IMR-90 (cell line): ENCODE data around the gene FSTL5.
A peak's percentile ranks its signal among the peaks of the same experiment; 100 is the strongest.

ENCODE experiments used
- CEBPB ChIP-seq: IDR thresholded peaks from 2 replicates; pipeline ENCODE4 v1.6.1; 2012; ENCODE audit warnings: low read depth, low read length, improper control_type of control experiment
- CTCF ChIP-seq: conservative IDR thresholded peaks from 2 replicates; pipeline ENCODE4 v1.5.1; 2012; ENCODE audit warnings: mild to moderate bottlenecking, low read depth, low read length, improper control_type of control experiment
- FOS ChIP-seq: fragments of 150-350 bp; IDR thresholded peaks from 2 replicates; pipeline ENCODE4 v1.6.1; 2016; ENCODE audit warnings: low read depth, low read length
- MAFK ChIP-seq: IDR thresholded peaks from 2 replicates; pipeline ENCODE4 v1.6.1; 2012; ENCODE audit warnings: low read depth, low read length, improper control_type of control experiment
- MAZ ChIP-seq: IDR thresholded peaks from 2 replicates; pipeline ENCODE4 v1.6.1; 2012; ENCODE audit warnings: low read depth, mild to moderate bottlenecking, low read length, improper control_type of control experiment, moderate library complexity, borderline replicate concordance
- MXI1 ChIP-seq: IDR thresholded peaks from 2 replicates; pipeline ENCODE4 v1.6.1; 2012; ENCODE audit warnings: low read depth, mild to moderate bottlenecking, low read length, moderate library complexity, borderline replicate concordance
- POLR2A ChIP-seq: IDR thresholded peaks from 2 replicates; pipeline ENCODE4 v1.6.1; 2012; ENCODE audit warnings: mild to moderate bottlenecking, low read depth, low read length
- RAD21 ChIP-seq: IDR thresholded peaks from 2 replicates; pipeline ENCODE4 v1.6.1; 2012; ENCODE audit warnings: low read length, improper control_type of control experiment
- RCOR1 ChIP-seq: IDR thresholded peaks from 2 replicates; pipeline ENCODE4 v1.6.1; 2012; ENCODE audit warnings: mild to moderate bottlenecking, low read length, improper control_type of control experiment; ENCODE audit not compliant: insufficient replicate concordance
- RFX5 ChIP-seq: IDR thresholded peaks from 2 replicates; pipeline ENCODE4 v1.8.0; 2012; ENCODE audit warnings: low read depth, mild to moderate bottlenecking, low read length, moderate library complexity
- TF ChIP-seq, protein P1 (sequence below): fragments of 150-350 bp; IDR thresholded peaks from 2 replicates; pipeline ENCODE4 v1.6.1; 2016; ENCODE audit warnings: low read depth, mild to moderate bottlenecking, low read length, moderate library complexity, borderline replicate concordance

DNA sequence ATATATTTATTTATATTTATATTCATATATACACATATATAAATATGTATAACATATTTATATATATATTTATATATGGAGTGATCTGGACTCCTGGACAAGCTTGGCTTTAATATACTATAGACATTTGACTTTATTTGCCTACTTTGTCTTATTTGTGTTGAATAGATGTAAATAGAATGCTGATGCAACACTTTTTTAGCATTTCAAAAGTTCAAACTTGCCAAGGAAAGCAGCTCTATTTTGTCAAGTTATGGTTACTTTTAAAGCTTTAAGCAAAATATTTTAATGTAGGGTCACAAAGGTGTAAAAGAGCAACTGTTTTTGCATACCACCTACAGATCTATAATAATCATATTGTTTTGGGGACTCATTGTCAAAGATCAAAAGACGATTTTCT, 61.1 kb downstream of the FSTL5 start:
- TF ChIP-seq CTCF (no peak), POLR2A (no peak), RAD21 (no peak), MAFK (peak; percentile 64), RFX5 (no peak), RCOR1 (no peak), MAZ (no peak), MXI1 (no peak), CEBPB (no peak), FOS (no peak)
- TF ChIP-seq, protein P1, sequence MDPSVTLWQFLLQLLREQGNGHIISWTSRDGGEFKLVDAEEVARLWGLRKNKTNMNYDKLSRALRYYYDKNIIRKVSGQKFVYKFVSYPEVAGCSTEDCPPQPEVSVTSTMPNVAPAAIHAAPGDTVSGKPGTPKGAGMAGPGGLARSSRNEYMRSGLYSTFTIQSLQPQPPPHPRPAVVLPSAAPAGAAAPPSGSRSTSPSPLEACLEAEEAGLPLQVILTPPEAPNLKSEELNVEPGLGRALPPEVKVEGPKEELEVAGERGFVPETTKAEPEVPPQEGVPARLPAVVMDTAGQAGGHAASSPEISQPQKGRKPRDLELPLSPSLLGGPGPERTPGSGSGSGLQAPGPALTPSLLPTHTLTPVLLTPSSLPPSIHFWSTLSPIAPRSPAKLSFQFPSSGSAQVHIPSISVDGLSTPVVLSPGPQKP, result no peak
